Spinal cord (tissue), 10 donors: Measurements from ENCODE around the gene PCMT1. TPM values are rescaled to one million over a fixed set of nuclear protein-coding genes. Genes with fewer than 3 reads are reported as not detected.
"Not testable (repeated sequence)": the region's sequence is repeated elsewhere in the genome, so short reads cannot be mapped to it uniquely, and the experiment has no call there.

Source experiments
- DNase-seq, 6 donors: peaks; one replicate each; pipeline versions ENCODE4 v3.0.0 to v3.0.0-alpha.2; 2013 to 2015; ENCODE audit warnings: low spot score in 6 of 6, low read depth in 4 of 6
- H3K27ac ChIP-seq: one replicate; pipeline ENCODE4 v1.5.1; 2013; ENCODE audit warnings: low read depth, low read length, control low read depth
- H3K27me3 ChIP-seq: one replicate; pipeline ENCODE4 v1.6.1; 2013; ENCODE audit warnings: low read length; ENCODE audit not compliant: control insufficient read depth, insufficient read depth
- H3K36me3 ChIP-seq: one replicate; pipeline ENCODE4 v1.6.1; 2013; ENCODE audit warnings: low read length; ENCODE audit not compliant: control insufficient read depth, insufficient read depth
- H3K4me1 ChIP-seq: one replicate; pipeline ENCODE4 v1.6.1; 2013; ENCODE audit warnings: low read length; ENCODE audit not compliant: control insufficient read depth, insufficient read depth
- H3K4me3 ChIP-seq: one replicate; pipeline ENCODE4 v1.5.1; 2013; ENCODE audit warnings: low read depth, low read length, control low read depth
- H3K9me3 ChIP-seq: one replicate; pipeline ENCODE4 v1.6.1; 2013; ENCODE audit warnings: low read length; ENCODE audit not compliant: control insufficient read depth, insufficient read depth
- WGBS: methylation state at CpG from one replicate; pipeline ENCODE4 v1.1.5; 2013; ENCODE audit warnings: missing lambda C conversion rate; ENCODE audit not compliant: insufficient coverage; 5-methylcytosine and 5-hydroxymethylcytosine counted together
- polyA plus RNA-seq, 2 donors: library from polyadenylated mRNA; unstranded; fragments of 120-200 nt; gene quantifications; one replicate each; pipeline ENCODE4 v1.2.1, GENCODE V29; 2013; ENCODE audit not compliant: insufficient read length in 2 of 2
- total RNA-seq, 2 donors: library from RNA; depleted of rRNA in 1 of 2; stranded (reverse); fragments of 120-200 nt in 1 of 2; fragments of >200 nt in 1 of 2; gene quantifications; one replicate each; pipeline versions ENCODE4 v1.2.3 to v1.2.4, GENCODE V29; 2013 to 2014
- donor health status: healthy.

The PCMT1 gene
- total and polyA plus RNA-seq, 4 donors = 84.4 to 173 (median 159) TPM

- no peaks in the 10 kb centered on the region for H3K27me3 ChIP-seq
- H3K9me3 ChIP-seq = no peaks in the 10 kb centered on the region
- WGBS = 92% methylated on average over 2 of the region's 3 CpGs
Measured at GRCh38 chr6:149845549-149845948, 96.0 kb downstream of the PCMT1 start.

GRCh38 chr6:149846321-149846720 lies 96.8 kb downstream of the PCMT1 start:
- WGBS = 52% methylated on average over 5 of the region's 7 CpGs
- Histone ChIP-seq H3K9me3 (no peaks in the 10 kb centered on the region), H3K36me3 (peaks cover 18% of the 10 kb centered on the region), H3K4me3 (no peak overlapping the region), H3K27ac (no peak overlapping the region), H3K27me3 (no peaks in the 10 kb centered on the region), H3K4me1 (peaks cover 4% of the 10 kb centered on the region)
- no peak for DNase-seq

More at GRCh38 chr6:149845549-149845948, 96.0 kb downstream of the PCMT1 start:
- Histone ChIP-seq H3K4me3 (no peak overlapping the region), H3K4me1 (peaks cover 8% of the 10 kb centered on the region), H3K27ac (no peak overlapping the region), H3K36me3 (peaks cover 25% of the 10 kb centered on the region)
- DNase-seq = no peak

DNA sequence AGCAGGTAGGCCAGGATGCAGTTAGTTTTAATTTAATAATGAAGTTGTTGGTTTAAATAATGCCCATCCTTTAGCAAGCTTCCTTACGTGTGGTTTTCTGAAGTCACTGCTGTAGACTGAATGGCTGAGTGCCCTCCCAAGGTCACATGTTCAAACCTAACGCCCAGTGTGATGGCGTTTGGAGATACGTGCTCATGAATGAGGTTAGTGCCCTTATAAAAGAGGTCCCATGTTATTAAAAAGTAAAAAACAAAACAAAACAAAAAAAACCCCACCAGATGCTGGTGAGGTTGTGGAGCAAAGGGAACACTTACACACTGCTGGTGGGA lies 98.4 kb downstream of the PCMT1 start:
- Histone ChIP-seq H3K36me3 (peaks cover 16% of the 10 kb centered on the region), H3K27me3 (no peaks in the 10 kb centered on the region), H3K4me3 (no peak overlapping the region), H3K9me3 (no peaks in the 10 kb centered on the region), H3K27ac (no peak overlapping the region), H3K4me1 (peaks cover 4% of the 10 kb centered on the region)
- WGBS = no CpG with 5 or more reads among the region's 4 CpGs
- DNase-seq = no peak

DNA sequence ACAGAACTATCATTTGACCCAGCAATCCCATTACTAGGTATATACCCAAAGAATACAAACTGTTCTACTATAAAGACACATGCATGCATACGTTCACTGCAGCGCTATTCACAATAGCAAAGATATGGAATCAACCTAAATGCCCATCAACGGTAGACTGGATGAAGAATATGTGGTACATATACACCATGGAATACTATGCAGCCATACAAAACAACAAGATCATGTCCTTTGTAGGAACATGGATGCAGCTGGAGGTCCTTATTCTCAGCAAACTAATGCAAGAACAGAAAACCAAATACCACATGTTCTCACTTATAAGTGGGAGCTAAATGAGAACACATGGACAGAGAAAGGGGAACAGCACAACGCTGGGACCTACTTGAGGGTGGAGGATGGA lies 98.8 kb downstream of the PCMT1 start:
- not testable (repeated sequence) for H3K4me3 ChIP-seq, H3K27me3 ChIP-seq, H3K4me1 ChIP-seq, H3K27ac ChIP-seq, DNase-seq, H3K9me3 ChIP-seq
- no CpG with 5 or more reads among the region's 4 CpGs for WGBS
- peaks cover 12% of the 10 kb centered on the region for H3K36me3 ChIP-seq

- Histone ChIP-seq H3K4me3 (no peak overlapping the region), H3K36me3 (peaks cover 4% of the 10 kb centered on the region), H3K27ac (no peak overlapping the region), H3K9me3 (no peaks in the 10 kb centered on the region), H3K4me1 (peaks cover 4% of the 10 kb centered on the region), H3K27me3 (no peaks in the 10 kb centered on the region)
- no peak for DNase-seq
- WGBS = 100% methylated on average over 1 of the region's 5 CpGs
Measured at GRCh38 chr6:149851461-149852110, 102.0 kb downstream of the PCMT1 start.

- Histone ChIP-seq H3K9me3 (no peaks in the 10 kb centered on the region), H3K27ac (no peak overlapping the region), H3K36me3 (peaks cover 4% of the 10 kb centered on the region), H3K4me3 (no peak overlapping the region), H3K27me3 (no peaks in the 10 kb centered on the region), H3K4me1 (peaks cover under 1% of the 10 kb centered on the region)
- 93% methylated on average over 5 of the region's 6 CpGs for WGBS
- no peak for DNase-seq
Measured at GRCh38 chr6:149852180-149852579, 102.6 kb downstream of the PCMT1 start.

DNA sequence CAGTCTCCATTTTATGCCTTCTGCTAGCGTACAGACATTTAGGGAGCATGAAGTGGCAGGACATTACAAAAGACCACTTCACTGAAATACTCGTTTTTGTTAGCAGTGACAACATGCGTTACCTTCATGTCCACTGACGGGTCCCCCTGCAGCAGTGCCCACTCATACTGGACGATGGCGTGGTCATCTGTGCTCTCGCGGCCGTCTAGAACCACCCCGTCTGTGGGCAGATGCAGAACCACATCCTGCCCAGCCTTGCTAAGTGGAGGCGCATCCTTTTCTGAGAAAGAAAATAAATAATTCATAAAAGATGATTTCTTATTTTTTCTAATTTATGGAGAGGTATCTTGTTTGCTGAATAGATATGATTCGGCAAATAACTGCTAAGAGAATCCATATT lies 103.3 kb downstream of the PCMT1 start:
- Histone ChIP-seq H3K4me3 (no peak overlapping the region), H3K27me3 (no peaks in the 10 kb centered on the region), H3K36me3 (peaks cover 4% of the 10 kb centered on the region), H3K9me3 (no peaks in the 10 kb centered on the region), H3K4me1 (no peaks in the 10 kb centered on the region), H3K27ac (no peak overlapping the region)
- no peak for DNase-seq
- 96% methylated on average over 5 of the region's 12 CpGs for WGBS

DNA sequence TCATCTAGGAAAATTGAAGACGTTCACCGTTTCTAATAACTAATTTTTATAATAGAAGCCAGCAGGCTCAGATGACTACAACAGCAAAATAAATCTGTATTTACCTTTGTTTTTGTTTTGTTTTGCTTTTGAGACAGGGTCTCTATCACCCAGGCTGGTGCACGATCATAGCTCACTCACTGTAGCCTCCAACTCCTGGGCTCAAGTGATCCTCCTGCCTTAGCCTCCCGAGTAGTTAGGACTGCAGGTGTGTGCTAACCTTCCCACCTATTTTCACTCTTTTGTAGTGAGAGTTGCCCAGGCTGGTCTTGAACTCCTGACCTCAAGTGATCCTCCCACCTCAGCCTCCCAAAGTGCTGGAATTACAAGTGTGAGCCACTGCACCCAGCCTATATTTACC lies 104.5 kb downstream of the PCMT1 start:
- not testable (repeated sequence) for H3K4me1 ChIP-seq, H3K4me3 ChIP-seq, H3K27me3 ChIP-seq, DNase-seq, H3K9me3 ChIP-seq, H3K36me3 ChIP-seq, H3K27ac ChIP-seq
- WGBS = 86% methylated on average over 1 of the region's 4 CpGs

GRCh38 chr6:149854532-149854931 lies 105.0 kb downstream of the PCMT1 start:
- Histone ChIP-seq H3K27ac (no peak overlapping the region), H3K9me3 (no peaks in the 10 kb centered on the region), H3K4me1 (no peaks in the 10 kb centered on the region), H3K27me3 (no peaks in the 10 kb centered on the region), H3K4me3 (no peak overlapping the region), H3K36me3 (peaks cover 4% of the 10 kb centered on the region)
- DNase-seq = no peak
- 78% methylated on average over 6 of the region's 6 CpGs for WGBS

GRCh38 chr6:149855040-149855654 lies 105.6 kb downstream of the PCMT1 start:
- no peak for DNase-seq
- peaks cover 4% of the 10 kb centered on the region for H3K36me3 ChIP-seq
- H3K27me3 ChIP-seq = no peaks in the 10 kb centered on the region
- no peaks in the 10 kb centered on the region for H3K4me1 ChIP-seq
- H3K27ac ChIP-seq = no peak overlapping the region
- no peak overlapping the region for H3K4me3 ChIP-seq
- no peaks in the 10 kb centered on the region for H3K9me3 ChIP-seq
- WGBS = 90% methylated on average over 2 of the region's 5 CpGs
